ENCODE measurements around the gene GBGT1. TPM values are rescaled to one million over a fixed set of nuclear protein-coding genes. Genes with fewer than 3 reads are reported as not detected.

The GBGT1 gene
- total and polyA plus RNA-seq, 2 experiments from 2014 or later, result 3.7 to 22.4 TPM

- Mint-ChIP-seq H3K36me3 (ENCODE audit: low read depth) (no peaks in the 10 kb centered on the region), H3K4me3 (no peak overlapping the region), H3K27ac (no peak overlapping the region), H3K9me3 (no peaks in the 10 kb centered on the region), H3K27me3 (ENCODE audit: insufficient read depth, low read depth, poor library complexity) (peaks cover 38% of the 10 kb centered on the region), H3K4me1 (no peaks in the 10 kb centered on the region)
- no peak overlapping the region for H3K4me2 ChIP-seq
- TF ChIP-seq ZNF331 (CRISPR knock-in tag; IDR thresholded peaks at IDR 0.05; ENCODE audit: low read depth) (no peak), EZH2 (IDR thresholded peaks at IDR 0.05; ENCODE audit: low read depth, unreplicated experiment) (no peak), CTCF (conservative IDR thresholded peaks at IDR 0.05; ENCODE audit: low read depth in 2 of 2) (no peak), STAT1 (IDR thresholded peaks at IDR 0.05; ENCODE audit: unreplicated experiment) (no peak), JUNB (IDR thresholded peaks at IDR 0.05; ENCODE audit: unreplicated experiment) (no peak), POLR2AphosphoS5 (IDR thresholded peaks at IDR 0.05; ENCODE audit: low read depth) (no peak), EZH2phosphoT487 (IDR thresholded peaks at IDR 0.05; ENCODE audit: unreplicated experiment) (no peak), ETS1 (IDR thresholded peaks at IDR 0.05) (no peak), NANOG (IDR thresholded peaks at IDR 0.05; ENCODE audit: borderline replicate concordance) (no peak), ZNF462 (CRISPR knock-in tag; IDR thresholded peaks at IDR 0.05) (no peak), ZNF114 (CRISPR knock-in tag; IDR thresholded peaks at IDR 0.05) (no peak), REST (IDR thresholded peaks at IDR 0.05; ENCODE audit: unreplicated experiment) (no peak), CREB1 (CRISPR knock-in tag; IDR thresholded peaks at IDR 0.05; ENCODE audit: low read depth) (no peak)
- H3K9me2 ChIP-seq (ENCODE audit: insufficient read depth), result no peaks in the 10 kb centered on the region
- H3K4me1 ChIP-seq (ENCODE audit: insufficient read depth), result no peaks in the 10 kb centered on the region
- H3K79me2 ChIP-seq (replicated peaks; ENCODE audit: insufficient read depth), result no peaks in the 10 kb centered on the region
- H2AFZ ChIP-seq, result no peak overlapping the region
- no peaks in the 10 kb centered on the region for H4K20me1 ChIP-seq (replicated peaks; ENCODE audit: insufficient read depth)
- H3K27me3 ChIP-seq (ENCODE audit: insufficient read depth), result peaks cover 24% of the 10 kb centered on the region; the same call in 1 of the 2 replicates
- no peaks in the 10 kb centered on the region for H3K36me3 ChIP-seq (ENCODE audit: insufficient read depth)
- DNase-seq (ENCODE audit: low spot score) (no peak), ATAC-seq (no peak)
- no peaks in the 10 kb centered on the region for H3F3A ChIP-seq (replicated peaks; ENCODE audit: low read depth)
- H3K4me3 ChIP-seq, result no peak overlapping the region
- no peak overlapping the region for H3K27ac ChIP-seq (ENCODE audit: low read depth)
These were observed 42.5 kb upstream of the GBGT1 start for GRCh38 chr9:133205996-133206931.

Data from GM23338 (cell line).